NCI-H1417 treated with DMSO at 0.1 percent for 48 hours (cell line): ENCODE measurements around the gene BRSK2.

Experiments
- DNase-seq: peaks from one replicate; lab custom pipeline; 2025; lab: John Stamatoyannopoulos, UW

Gene BRSK2

GRCh38 chr11:1437500-1437899 is 47.8 kb downstream of the BRSK2 start:
- DNase-seq = no peak

- no peak for DNase-seq
These were observed 48.7 kb downstream of the BRSK2 start for GRCh38 chr11:1438261-1438966.

- DNase-seq = no peak
These were observed 49.2 kb downstream of the BRSK2 start for GRCh38 chr11:1438967-1439330.

GRCh38 chr11:1439341-1439740 is 49.6 kb downstream of the BRSK2 start:
- no peak for DNase-seq

- DNase-seq = no peak
These were observed 50.3 kb downstream of the BRSK2 start for GRCh38 chr11:1440066-1440465.

- DNase-seq = no peak
These were observed 50.8 kb downstream of the BRSK2 start for GRCh38 chr11:1440496-1440895.

- no peak for DNase-seq
These were observed 52.4 kb downstream of the BRSK2 start for GRCh38 chr11:1442163-1442562.

- no peak for DNase-seq
These were observed 53.2 kb downstream of the BRSK2 start for GRCh38 chr11:1442807-1443366.

- no peak for DNase-seq
These were observed 54.0 kb downstream of the BRSK2 start for GRCh38 chr11:1443737-1444136.

GRCh38 chr11:1444321-1444720 is 54.6 kb downstream of the BRSK2 start:
- no peak for DNase-seq

GRCh38 chr11:1444823-1445422 is 55.2 kb downstream of the BRSK2 start:
- DNase-seq = no peak

- DNase-seq = no peak
These were observed 56.2 kb downstream of the BRSK2 start for GRCh38 chr11:1445741-1446445.

- no peak for DNase-seq
These were observed 56.9 kb downstream of the BRSK2 start for GRCh38 chr11:1446623-1447022.

- DNase-seq = no peak
These were observed 58.4 kb downstream of the BRSK2 start for GRCh38 chr11:1447845-1448825.

GRCh38 chr11:1448882-1449281 is 59.1 kb downstream of the BRSK2 start:
- no peak for DNase-seq

- no peak for DNase-seq
These were observed 59.9 kb downstream of the BRSK2 start for GRCh38 chr11:1449490-1450243.

- no peak for DNase-seq
These were observed 60.7 kb downstream of the BRSK2 start for GRCh38 chr11:1450344-1450875.

GRCh38 chr11:1450949-1451710 is 61.4 kb downstream of the BRSK2 start:
- DNase-seq = no peak

- no peak for DNase-seq
These were observed 62.2 kb downstream of the BRSK2 start for GRCh38 chr11:1451781-1452470.
